ENCODE data around the gene TIMP3. TPM values are rescaled to one million over a fixed set of nuclear protein-coding genes. Genes with fewer than 3 reads are reported as not detected.

TIMP3 gene
- polyA plus RNA-seq, 1 donor from 2014 or later, result 0.72 TPM

DNA sequence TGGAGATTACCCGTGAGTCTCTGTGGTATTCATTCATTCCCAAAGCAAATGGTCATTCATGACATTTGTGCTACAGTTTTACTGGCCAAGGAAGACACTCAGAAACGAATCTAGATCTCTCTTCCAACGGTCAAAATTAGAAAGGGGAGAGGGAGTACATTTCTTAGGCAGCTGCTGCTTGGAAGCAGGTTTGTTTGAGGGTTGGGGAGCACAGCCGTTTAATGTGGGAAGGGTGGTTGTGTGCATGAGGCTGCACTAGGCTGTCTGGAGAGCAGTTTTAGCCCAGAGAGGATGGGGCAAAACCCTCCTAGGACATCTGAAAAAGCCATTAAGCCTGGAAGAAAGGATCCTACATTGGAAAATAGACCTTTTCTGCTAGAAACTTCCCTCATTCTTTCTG lies 29.7 kb upstream of the TIMP3 start:
- no peaks in the 10 kb centered on the region for H4K20me1 ChIP-seq (ENCODE audit: insufficient read depth)
- no peak overlapping the region for H2AFZ ChIP-seq (ENCODE audit: low read depth, low read length)
- no peak overlapping the region for H3K27ac ChIP-seq (ENCODE audit: low read length)
- no peak overlapping the region for H3K9ac ChIP-seq (ENCODE audit: low read length)
- H3K79me2 ChIP-seq (replicated peaks; ENCODE audit: insufficient read depth, low read length), result no peaks in the 10 kb centered on the region
- H3K4me2 ChIP-seq (ENCODE audit: low read length), result no peak overlapping the region
- H3K9me2 ChIP-seq (ENCODE audit: insufficient read depth, low read length), result no peaks in the 10 kb centered on the region
- no peaks in the 10 kb centered on the region for H3K27me3 ChIP-seq (ENCODE audit: insufficient read depth, low read depth, low read length)
- H3K9me3 ChIP-seq (ENCODE audit: low read length), result no peaks in the 10 kb centered on the region
- TF ChIP-seq, protein P1, sequence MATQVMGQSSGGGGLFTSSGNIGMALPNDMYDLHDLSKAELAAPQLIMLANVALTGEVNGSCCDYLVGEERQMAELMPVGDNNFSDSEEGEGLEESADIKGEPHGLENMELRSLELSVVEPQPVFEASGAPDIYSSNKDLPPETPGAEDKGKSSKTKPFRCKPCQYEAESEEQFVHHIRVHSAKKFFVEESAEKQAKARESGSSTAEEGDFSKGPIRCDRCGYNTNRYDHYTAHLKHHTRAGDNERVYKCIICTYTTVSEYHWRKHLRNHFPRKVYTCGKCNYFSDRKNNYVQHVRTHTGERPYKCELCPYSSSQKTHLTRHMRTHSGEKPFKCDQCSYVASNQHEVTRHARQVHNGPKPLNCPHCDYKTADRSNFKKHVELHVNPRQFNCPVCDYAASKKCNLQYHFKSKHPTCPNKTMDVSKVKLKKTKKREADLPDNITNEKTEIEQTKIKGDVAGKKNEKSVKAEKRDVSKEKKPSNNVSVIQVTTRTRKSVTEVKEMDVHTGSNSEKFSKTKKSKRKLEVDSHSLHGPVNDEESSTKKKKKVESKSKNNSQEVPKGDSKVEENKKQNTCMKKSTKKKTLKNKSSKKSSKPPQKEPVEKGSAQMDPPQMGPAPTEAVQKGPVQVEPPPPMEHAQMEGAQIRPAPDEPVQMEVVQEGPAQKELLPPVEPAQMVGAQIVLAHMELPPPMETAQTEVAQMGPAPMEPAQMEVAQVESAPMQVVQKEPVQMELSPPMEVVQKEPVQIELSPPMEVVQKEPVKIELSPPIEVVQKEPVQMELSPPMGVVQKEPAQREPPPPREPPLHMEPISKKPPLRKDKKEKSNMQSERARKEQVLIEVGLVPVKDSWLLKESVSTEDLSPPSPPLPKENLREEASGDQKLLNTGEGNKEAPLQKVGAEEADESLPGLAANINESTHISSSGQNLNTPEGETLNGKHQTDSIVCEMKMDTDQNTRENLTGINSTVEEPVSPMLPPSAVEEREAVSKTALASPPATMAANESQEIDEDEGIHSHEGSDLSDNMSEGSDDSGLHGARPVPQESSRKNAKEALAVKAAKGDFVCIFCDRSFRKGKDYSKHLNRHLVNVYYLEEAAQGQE (IDR thresholded peaks at IDR 0.05; ENCODE audit: borderline replicate concordance), result no peak
- no peak for TF ChIP-seq RAD21 (conservative IDR thresholded peaks at IDR 0.05)
- TF ChIP-seq MXI1 (conservative IDR thresholded peaks at IDR 0.05; ENCODE audit: poor library complexity, severe bottlenecking), result no peak
- no peak for TF ChIP-seq POLR2AphosphoS5 (IDR thresholded peaks at IDR 0.05)
- no peak for TF ChIP-seq EZH2 (IDR thresholded peaks at IDR 0.05; ENCODE audit: borderline replicate concordance, insufficient read depth, low read length, poor library complexity, severe bottlenecking)
- no peak for TF ChIP-seq CTCF (IDR thresholded peaks at IDR 0.05; ENCODE audit: poor library complexity, severe bottlenecking)
- no peak for TF ChIP-seq TAF1 (IDR thresholded peaks at IDR 0.05; ENCODE audit: low read depth)
- no peak for TF ChIP-seq SMC3 (conservative IDR thresholded peaks at IDR 0.05; ENCODE audit: poor library complexity)
- no peak for TF ChIP-seq EP300 (conservative IDR thresholded peaks at IDR 0.05; ENCODE audit: poor library complexity, severe bottlenecking)
- H3K4me3 ChIP-seq (ENCODE audit: low read length), result no peak overlapping the region
- no peaks in the 10 kb centered on the region for H3F3A ChIP-seq (ENCODE audit: insufficient read depth, low read length, poor library complexity, severe bottlenecking)
- H3K36me3 ChIP-seq (ENCODE audit: insufficient read depth, low read length), result no peaks in the 10 kb centered on the region

- TF ChIP-seq SMC3 (conservative IDR thresholded peaks at IDR 0.05; ENCODE audit: poor library complexity) (no peak), EZH2 (IDR thresholded peaks at IDR 0.05; ENCODE audit: borderline replicate concordance, insufficient read depth, low read length, poor library complexity, severe bottlenecking) (no peak), RAD21 (conservative IDR thresholded peaks at IDR 0.05) (no peak), POLR2AphosphoS5 (IDR thresholded peaks at IDR 0.05) (no peak), CTCF (IDR thresholded peaks at IDR 0.05; ENCODE audit: poor library complexity, severe bottlenecking) (no peak), MXI1 (conservative IDR thresholded peaks at IDR 0.05; ENCODE audit: poor library complexity, severe bottlenecking) (no peak), TAF1 (IDR thresholded peaks at IDR 0.05; ENCODE audit: low read depth) (no peak), EP300 (conservative IDR thresholded peaks at IDR 0.05; ENCODE audit: poor library complexity, severe bottlenecking) (no peak)
- TF ChIP-seq, protein P1 (IDR thresholded peaks at IDR 0.05; ENCODE audit: borderline replicate concordance), result no peak
- no peaks in the 10 kb centered on the region for H3K9me3 ChIP-seq (ENCODE audit: low read length)
- no peaks in the 10 kb centered on the region for H3K27me3 ChIP-seq (ENCODE audit: insufficient read depth, low read depth, low read length)
- no peaks in the 10 kb centered on the region for H3K36me3 ChIP-seq (ENCODE audit: insufficient read depth, low read length)
- no peaks in the 10 kb centered on the region for H3F3A ChIP-seq (ENCODE audit: insufficient read depth, low read length, poor library complexity, severe bottlenecking)
- no peaks in the 10 kb centered on the region for H3K79me2 ChIP-seq (replicated peaks; ENCODE audit: insufficient read depth, low read length)
- H3K4me3 ChIP-seq (ENCODE audit: low read length), result no peak overlapping the region
- no peaks in the 10 kb centered on the region for H3K9me2 ChIP-seq (ENCODE audit: insufficient read depth, low read length)
- no peak overlapping the region for H2AFZ ChIP-seq (ENCODE audit: low read depth, low read length)
- H3K4me2 ChIP-seq (ENCODE audit: low read length), result no peak overlapping the region
- H3K27ac ChIP-seq (ENCODE audit: low read length), result no peak overlapping the region
- H3K9ac ChIP-seq (ENCODE audit: low read length), result no peak overlapping the region
- H4K20me1 ChIP-seq (ENCODE audit: insufficient read depth), result no peaks in the 10 kb centered on the region
Measured at GRCh38 chr22:32775957-32776356, 25.5 kb upstream of the TIMP3 start.
